ENCODE results near the gene PDGFRA. TPM values are rescaled to one million over a fixed set of nuclear protein-coding genes. Genes with fewer than 3 reads are reported as not detected.

The PDGFRA gene
- total RNA-seq, 1 donor from 2014 or later, result 91.5 TPM

DNA sequence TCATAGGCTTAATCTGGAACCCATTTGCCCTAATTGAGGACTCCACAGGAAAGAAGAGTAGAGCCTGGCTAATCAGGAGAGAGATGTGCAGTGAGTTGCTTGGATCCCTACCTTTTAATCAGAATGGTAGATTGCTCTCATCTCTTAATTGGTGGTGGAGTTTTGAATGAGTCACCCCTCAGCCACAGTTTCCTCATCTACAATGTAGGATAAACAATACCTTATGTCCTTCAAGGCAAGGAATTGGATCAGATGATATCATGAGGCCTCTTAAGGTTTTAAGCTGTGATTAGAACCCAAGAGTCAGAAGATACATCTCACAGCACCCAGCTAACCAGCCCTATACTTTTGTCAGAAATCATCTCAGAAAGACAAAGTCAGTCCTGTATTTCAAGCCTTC is 39.1 kb downstream of the PDGFRA start:
- DNase-seq (no peak), ATAC-seq (no peak)
- no peak overlapping the region for H3K4me3 ChIP-seq
- no peaks in the 10 kb centered on the region for H3K9me3 ChIP-seq
- no peaks in the 10 kb centered on the region for H3K27me3 ChIP-seq
- H3K4me1 ChIP-seq, result no peaks in the 10 kb centered on the region
- intact Hi-C loops (cut with DNase I), result no loop called here
- TF ChIP-seq, protein P1, sequence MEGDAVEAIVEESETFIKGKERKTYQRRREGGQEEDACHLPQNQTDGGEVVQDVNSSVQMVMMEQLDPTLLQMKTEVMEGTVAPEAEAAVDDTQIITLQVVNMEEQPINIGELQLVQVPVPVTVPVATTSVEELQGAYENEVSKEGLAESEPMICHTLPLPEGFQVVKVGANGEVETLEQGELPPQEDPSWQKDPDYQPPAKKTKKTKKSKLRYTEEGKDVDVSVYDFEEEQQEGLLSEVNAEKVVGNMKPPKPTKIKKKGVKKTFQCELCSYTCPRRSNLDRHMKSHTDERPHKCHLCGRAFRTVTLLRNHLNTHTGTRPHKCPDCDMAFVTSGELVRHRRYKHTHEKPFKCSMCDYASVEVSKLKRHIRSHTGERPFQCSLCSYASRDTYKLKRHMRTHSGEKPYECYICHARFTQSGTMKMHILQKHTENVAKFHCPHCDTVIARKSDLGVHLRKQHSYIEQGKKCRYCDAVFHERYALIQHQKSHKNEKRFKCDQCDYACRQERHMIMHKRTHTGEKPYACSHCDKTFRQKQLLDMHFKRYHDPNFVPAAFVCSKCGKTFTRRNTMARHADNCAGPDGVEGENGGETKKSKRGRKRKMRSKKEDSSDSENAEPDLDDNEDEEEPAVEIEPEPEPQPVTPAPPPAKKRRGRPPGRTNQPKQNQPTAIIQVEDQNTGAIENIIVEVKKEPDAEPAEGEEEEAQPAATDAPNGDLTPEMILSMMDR (IDR thresholded peaks at IDR 0.05), result no peak
- H3K27ac ChIP-seq, result no peak overlapping the region
- H3K36me3 ChIP-seq, result peaks cover 5% of the 10 kb centered on the region

DNA sequence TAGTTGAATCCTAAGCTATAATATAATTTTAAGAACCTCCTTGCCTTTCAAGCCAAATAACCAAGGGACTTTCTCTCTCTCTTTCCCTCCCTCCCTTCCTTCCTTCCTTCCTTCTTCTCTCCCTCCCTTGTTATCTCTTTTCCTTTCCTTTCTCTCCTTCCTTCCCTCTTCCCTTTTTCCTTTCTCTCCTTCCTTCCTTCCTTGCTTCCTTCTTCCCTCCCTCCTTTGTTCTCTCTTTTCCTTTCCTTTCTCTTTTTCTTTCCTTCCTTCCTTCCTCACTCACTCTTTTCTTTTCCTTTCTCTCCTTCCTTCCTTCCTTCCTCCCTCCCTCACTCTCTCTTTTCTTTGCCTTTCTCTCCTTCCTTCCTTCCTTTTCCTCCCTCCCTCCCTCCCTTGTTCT is 42.4 kb downstream of the PDGFRA start:
- ATAC-seq, result no peak
- TF ChIP-seq, protein P1 (IDR thresholded peaks at IDR 0.05), result no peak
- Histone ChIP-seq H3K36me3 (peaks cover 15% of the 10 kb centered on the region), H3K27ac (no peak overlapping the region), H3K9me3 (no peaks in the 10 kb centered on the region), H3K4me1 (peaks cover 3% of the 10 kb centered on the region), H3K4me3 (no peak overlapping the region), H3K27me3 (no peaks in the 10 kb centered on the region)
- DNase-seq, result no peak
- intact Hi-C loops (cut with DNase I), result no loop called here

DNA sequence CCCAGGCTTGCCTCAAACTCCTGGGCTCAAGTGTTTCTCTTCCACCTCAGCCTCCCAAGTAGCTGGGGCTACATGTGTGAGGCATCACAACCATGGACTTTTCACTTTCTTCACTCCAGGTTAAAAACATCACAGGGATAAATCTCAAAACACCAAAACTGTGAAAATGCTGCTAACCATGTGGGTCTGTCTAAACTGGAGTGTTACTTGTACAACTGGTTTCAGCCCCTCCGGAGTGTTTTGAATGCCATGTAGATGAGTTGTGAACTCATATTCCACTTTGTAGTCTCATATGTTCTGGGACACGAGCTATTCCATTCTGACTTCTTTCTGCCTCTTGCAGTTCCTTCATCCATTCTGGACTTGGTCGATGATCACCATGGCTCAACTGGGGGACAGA is 43.0 kb downstream of the PDGFRA start:
- Histone ChIP-seq H3K4me3 (no peak overlapping the region), H3K4me1 (peaks cover 9% of the 10 kb centered on the region), H3K27me3 (no peaks in the 10 kb centered on the region), H3K9me3 (no peaks in the 10 kb centered on the region), H3K27ac (no peak overlapping the region), H3K36me3 (peaks cover 15% of the 10 kb centered on the region)
- ATAC-seq (no peak), DNase-seq (no peak)
- intact Hi-C loops (cut with DNase I), result no loop called here
- TF ChIP-seq, protein P1 (IDR thresholded peaks at IDR 0.05), result no peak

DNA sequence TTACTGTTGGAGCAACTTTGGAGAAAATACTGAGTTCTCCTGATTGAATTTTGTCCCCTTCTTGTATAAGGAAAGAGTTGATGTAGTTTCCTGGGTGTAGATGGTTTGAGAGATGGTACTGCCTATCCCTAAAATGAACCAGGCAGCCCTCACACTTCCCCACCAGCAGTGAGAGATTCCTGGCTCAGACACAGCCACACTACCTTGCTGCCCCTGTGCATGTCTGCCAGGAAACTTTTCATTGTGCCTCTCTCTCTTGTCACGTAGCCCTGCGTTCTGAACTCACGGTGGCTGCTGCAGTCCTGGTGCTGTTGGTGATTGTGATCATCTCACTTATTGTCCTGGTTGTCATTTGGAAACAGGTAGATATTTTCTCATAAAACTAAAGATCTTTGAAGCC is 45.2 kb downstream of the PDGFRA start:
- DNase-seq, result no peak

DNA sequence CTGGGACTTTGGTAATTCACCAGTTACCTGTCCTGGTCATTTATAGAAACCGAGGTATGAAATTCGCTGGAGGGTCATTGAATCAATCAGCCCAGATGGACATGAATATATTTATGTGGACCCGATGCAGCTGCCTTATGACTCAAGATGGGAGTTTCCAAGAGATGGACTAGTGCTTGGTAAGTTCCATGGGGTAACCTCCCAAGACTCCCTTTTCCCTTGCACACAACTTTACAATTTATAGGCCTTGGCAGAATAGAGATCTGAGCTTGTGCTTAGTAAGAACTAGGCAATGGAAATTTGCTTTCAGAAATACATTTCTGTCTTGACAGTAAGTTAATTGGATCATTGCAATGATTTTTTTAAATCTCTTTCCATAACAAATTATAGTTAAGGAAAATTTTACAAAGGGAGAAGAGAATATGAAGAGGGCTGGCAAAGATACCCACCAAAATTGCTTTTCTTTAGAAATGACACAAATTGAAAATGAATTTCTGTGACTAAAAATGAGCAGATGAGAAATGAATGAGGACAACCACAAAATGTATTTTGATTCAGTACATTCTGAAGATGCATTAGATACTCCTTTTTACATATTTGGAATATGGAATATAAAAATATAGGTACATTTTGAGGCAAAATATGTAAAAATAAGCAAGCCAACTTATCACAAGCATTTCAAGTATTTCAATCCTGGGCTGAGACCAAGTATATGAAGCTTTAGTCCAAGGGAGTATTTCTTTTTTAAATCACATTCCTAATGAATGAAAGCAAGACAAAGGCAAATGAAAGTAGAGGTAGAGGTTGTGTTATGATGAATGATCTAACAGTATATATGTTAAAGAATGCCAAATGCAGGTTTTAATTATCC is 45.9 kb downstream of the PDGFRA start:
- no peak overlapping the region for H3K27ac ChIP-seq
- intact Hi-C loops (cut with DNase I), result no loop called here
- peaks cover 15% of the 10 kb centered on the region for H3K36me3 ChIP-seq
- no peaks in the 10 kb centered on the region for H3K9me3 ChIP-seq
- DNase-seq (no peak), ATAC-seq (no peak)
- peaks cover 20% of the 10 kb centered on the region for H3K4me1 ChIP-seq
- TF ChIP-seq, protein P1 (IDR thresholded peaks at IDR 0.05), result no peak
- H3K4me3 ChIP-seq, result no peak overlapping the region
- no peaks in the 10 kb centered on the region for H3K27me3 ChIP-seq

More for the DNA sequence above, 45.2 kb downstream of the PDGFRA start:
- H3K4me1 ChIP-seq, result peaks cover 20% of the 10 kb centered on the region
- no peak for ATAC-seq
- no peaks in the 10 kb centered on the region for H3K9me3 ChIP-seq
- no peak overlapping the region for H3K4me3 ChIP-seq
- peaks cover 15% of the 10 kb centered on the region for H3K36me3 ChIP-seq
- intact Hi-C loops (cut with DNase I), result no loop called here
- no peaks in the 10 kb centered on the region for H3K27me3 ChIP-seq
- TF ChIP-seq, protein P1 (IDR thresholded peaks at IDR 0.05), result no peak
- no peak overlapping the region for H3K27ac ChIP-seq
